HCT116 (cell line): ENCODE measurements around the gene PCDHA5. TPM values are rescaled to one million over a fixed set of nuclear protein-coding genes. Genes with fewer than 3 reads are reported as not detected.

ENCODE experiments used
- ATAC-seq: fragments of 200-7000 bp; cut with Tn5 transposase; 2 replicates; pipeline ENCODE4 v1.9.1; 2020; ENCODE audit warnings: mild to moderate bottlenecking, moderate library complexity
- BruUV-seq: library from RNA; stranded (reverse); fragments of 400-500 nt; replicated peaks from 2 replicates; lab custom pipeline; 2021; lab: Mats Ljungman, UMichigan
- CTCF ChIA-PET: fragments of 300-600 bp; sonication (Branson Sonifier 250); formaldehyde crosslinking; loops from one replicate; lab custom pipeline; 2021; ENCODE audit warnings: antibody characterized with exemption; lab: Charles Lee
- POLR2A ChIA-PET: fragments of 300-600, 350-600 bp; sonication (Branson Sonifier 250); formaldehyde crosslinking; loops from one replicate; lab custom pipeline; 2021; ENCODE audit warnings: antibody characterized with exemption; lab: Charles Lee
- RAD21 ChIA-PET, 2 experiments: fragments of 300-600 bp; sonication (Branson Sonifier 250); formaldehyde crosslinking; loops; one replicate each; lab custom pipeline; 2023; ENCODE audit warnings: low total read pairs in 2 of 2; ENCODE audit not compliant: uncharacterized antibody in 2 of 2, unreplicated experiment in 2 of 2, low non-redundant PET in 1 of 2; lab: Charles Lee
- DNase-seq: peaks from one replicate; pipeline ENCODE4 v3.0.0-alpha.2; 2010; ENCODE audit warnings: low read depth, low spot score
- H2AFZ ChIP-seq: fragments of 200-600 bp; shearing (Covaris generic), sonication (generic); 2 replicates; pipeline ENCODE4 v1.6.1; 2017; ENCODE audit warnings: low read depth, mixed run types, mixed read lengths, antibody characterized with exemption, low read length; ENCODE audit not compliant: poor library complexity, severe bottlenecking
- H3K27ac ChIP-seq: 2 replicates; pipeline ENCODE4 v1.5.1; 2012; ENCODE audit warnings: low read depth, low read length
- H3K27me3 ChIP-seq: fragments of 200-600 bp; sonication (generic); 2 replicates; pipeline ENCODE4 v1.6.1; 2016; ENCODE audit warnings: mixed run types, low read length, mixed read lengths; ENCODE audit not compliant: insufficient read depth
- H3K36me3 ChIP-seq, 2 experiments: fragments of 200-500 bp in 1 of 2; fragments of 200-600 bp in 1 of 2; sonication (Bioruptor generic) in 1 of 2; sonication (generic) in 1 of 2; 2 replicates each; pipeline versions ENCODE4 v1.5.1 to v1.6.1; 2014 to 2016; ENCODE audit warnings: low read length in 2 of 2, inconsistent platforms in 1 of 2, mixed read lengths in 1 of 2, mixed run types in 1 of 2; ENCODE audit not compliant: insufficient read depth in 2 of 2, control insufficient read depth in 1 of 2
- H3K4me1 ChIP-seq, 2 experiments: fragments of 200-600 bp in 1 of 2; sonication (generic) in 1 of 2; 2 replicates each; pipeline versions ENCODE4 v1.5.1 to v1.6.1; 2012 to 2017; ENCODE audit warnings: low read length in 2 of 2, inconsistent platforms in 1 of 2, mild to moderate bottlenecking in 1 of 2, mixed read lengths in 1 of 2, mixed run types in 1 of 2, moderate library complexity in 1 of 2; ENCODE audit not compliant: insufficient read depth in 2 of 2, control insufficient read depth in 1 of 2
- H3K4me2 ChIP-seq: fragments of 200-600 bp; sonication (generic); 2 replicates; pipeline ENCODE4 v1.6.1; 2017; ENCODE audit warnings: mixed run types, low read length, mixed read lengths
- H3K4me3 ChIP-seq, 2 experiments: fragments of 200-600 bp in 1 of 2; sonication (generic) in 1 of 2; replicated peaks in 1 of 2; 2 replicates each; pipeline ENCODE4 v1.5.1; 2011 to 2016; ENCODE audit warnings: low read length in 2 of 2, control low read depth in 1 of 2, low read depth in 1 of 2, mild to moderate bottlenecking in 1 of 2, mixed read lengths in 1 of 2, mixed run types in 1 of 2
- H3K79me2 ChIP-seq: fragments of 200-600 bp; sonication (generic); 2 replicates; pipeline ENCODE4 v1.6.1; 2017; ENCODE audit warnings: mild to moderate bottlenecking, mixed run types, low read length, moderate library complexity, mixed read lengths; ENCODE audit not compliant: insufficient read depth
- H3K9ac ChIP-seq: fragments of 200-600 bp; sonication (generic); 2 replicates; pipeline ENCODE4 v1.6.1; 2016; ENCODE audit warnings: low read length, mixed read lengths
- H3K9me2 ChIP-seq: fragments of 200-600 bp; sonication (generic), shearing (Covaris generic); 2 replicates; pipeline ENCODE4 v1.6.1; 2017; ENCODE audit warnings: mixed run types, mild to moderate bottlenecking, moderate library complexity; ENCODE audit not compliant: insufficient read depth
- H3K9me3 ChIP-seq, 2 experiments: fragments of 200-500 bp in 1 of 2; fragments of 200-600 bp in 1 of 2; sonication (Bioruptor generic) in 1 of 2; sonication (generic) in 1 of 2; 2 replicates each; pipeline ENCODE4 v1.6.1; 2014 to 2017; ENCODE audit warnings: low read length in 2 of 2, mixed read lengths in 2 of 2, inconsistent platforms in 1 of 2, low read depth in 1 of 2, mild to moderate bottlenecking in 1 of 2, mixed run types in 1 of 2, moderate library complexity in 1 of 2; ENCODE audit not compliant: control insufficient read depth in 1 of 2, insufficient read depth in 1 of 2
- H4K20me1 ChIP-seq: fragments of 200-600 bp; sonication (generic), shearing (Covaris generic); 2 replicates; pipeline ENCODE4 v1.6.1; 2017; ENCODE audit warnings: mixed run types, mild to moderate bottlenecking, moderate library complexity; ENCODE audit not compliant: insufficient read depth
- ATF3 ChIP-seq: IDR thresholded peaks from 2 replicates; pipeline ENCODE4 v1.6.1; 2012
- CBX3 ChIP-seq: IDR thresholded peaks from 2 replicates; pipeline ENCODE4 v1.6.1; 2012; ENCODE audit warnings: low read depth
- CEBPB ChIP-seq: IDR thresholded peaks from 2 replicates; pipeline ENCODE4 v1.6.1; 2012; ENCODE audit warnings: low read depth
- EGR1 ChIP-seq: IDR thresholded peaks from 2 replicates; pipeline ENCODE4 v1.6.1; 2012; ENCODE audit warnings: low read depth
- ELF1 ChIP-seq: IDR thresholded peaks from 2 replicates; pipeline ENCODE4 v1.6.1; 2012; ENCODE audit warnings: low read depth, borderline replicate concordance
- EZH2 ChIP-seq: fragments of 200-600 bp; sonication (generic); IDR thresholded peaks from 2 replicates; pipeline ENCODE4 v1.6.1; 2017; ENCODE audit warnings: antibody characterized with exemption, mixed run types
- FOSL1 ChIP-seq: IDR thresholded peaks from 2 replicates; pipeline ENCODE4 v1.6.1; 2012; ENCODE audit warnings: low read depth
- JUND ChIP-seq: IDR thresholded peaks from 2 replicates; pipeline ENCODE4 v1.6.1; 2012
- MAX ChIP-seq: IDR thresholded peaks from 2 replicates; pipeline ENCODE4 v1.6.1; 2012
- POLR2A ChIP-seq: IDR thresholded peaks from 2 replicates; pipeline ENCODE4 v1.7.0; 2011; ENCODE audit warnings: borderline replicate concordance; ENCODE audit not compliant: insufficient read depth, insufficient read length; ENCODE audit errors: extremely low read depth
- POLR2AphosphoS5 ChIP-seq: IDR thresholded peaks from 2 replicates; pipeline ENCODE4 v1.6.1; 2011; ENCODE audit warnings: mild to moderate bottlenecking, low read depth, low read length, moderate library complexity
- RAD21 ChIP-seq: IDR thresholded peaks from 2 replicates; pipeline ENCODE4 v1.6.1; 2012; ENCODE audit warnings: low read depth, mild to moderate bottlenecking
- REST ChIP-seq: IDR thresholded peaks from 2 replicates; pipeline ENCODE4 v1.6.1; 2012; ENCODE audit warnings: low read depth
- SP1 ChIP-seq: IDR thresholded peaks from 2 replicates; pipeline ENCODE4 v1.6.1; 2012; ENCODE audit warnings: low read depth
- SRF ChIP-seq: IDR thresholded peaks from 2 replicates; pipeline ENCODE4 v1.6.1; 2012; ENCODE audit warnings: low read depth
- TCF7L2 ChIP-seq: IDR thresholded peaks from 2 replicates; pipeline ENCODE4 v1.7.0; 2011; ENCODE audit warnings: borderline replicate concordance, inconsistent platforms; ENCODE audit not compliant: insufficient read depth, insufficient read length; ENCODE audit errors: extremely low read depth
- YY1 ChIP-seq: IDR thresholded peaks from 2 replicates; pipeline ENCODE4 v1.6.1; 2011; ENCODE audit warnings: low read length, low read depth, moderate library complexity, mild to moderate bottlenecking; ENCODE audit not compliant: insufficient replicate concordance; ENCODE audit errors: extremely low read depth
- ZBTB33 ChIP-seq: IDR thresholded peaks from 2 replicates; pipeline ENCODE4 v1.6.1; 2011; ENCODE audit warnings: mild to moderate bottlenecking, low read length, moderate library complexity; ENCODE audit not compliant: insufficient replicate concordance; ENCODE audit errors: extremely low read depth
- ZFX ChIP-seq: fragments of 450-650 bp; IDR thresholded peaks from 2 replicates; pipeline ENCODE4 v1.6.1; 2017
- ZNF274 ChIP-seq: fragments of 200-500 bp; sonication (Bioruptor generic); IDR thresholded peaks from 2 replicates; pipeline ENCODE4 v1.6.1; 2014; ENCODE audit warnings: mild to moderate bottlenecking, low read depth, low read length, inconsistent platforms
- intact Hi-C: fragments of 100-400 bp; cut with micrococcal nuclease; formaldehyde crosslinking; loops from 2 replicates; pipeline ENCODE4 v1.10.0; 2022
- total RNA-seq: library from RNA; stranded (reverse); gene quantifications from one replicate; pipeline ENCODE4 v1.2.1, GENCODE V29; 2021; ENCODE audit not compliant: unreplicated experiment

Gene PCDHA5
- total RNA-seq, 1 experiment from 2014 or later, result not detected

GRCh38 chr5:140808889-140809291 is 12.5 kb upstream of the PCDHA5 start:
- TF ChIP-seq JUND (no peak), RAD21 (no peak), CBX3 (no peak), YY1 (no peak), EGR1 (no peak), MAX (no peak), CEBPB (no peak), ZBTB33 (no peak), ZNF274 (no peak), SP1 (no peak), ELF1 (no peak), ZFX (no peak), REST (no peak), EZH2 (no peak), SRF (no peak), POLR2A (no peak), TCF7L2 (no peak), FOSL1 (no peak), POLR2AphosphoS5 (no peak), ATF3 (no peak)
- DNase-seq (no peak), ATAC-seq (no peak)
- BruUV-seq, result no TSS peak
- H3K9ac ChIP-seq, result no peak overlapping the region
- no peaks in the 10 kb centered on the region for H3K9me2 ChIP-seq
- no peak overlapping the region for H3K27ac ChIP-seq
- H3K4me1 ChIP-seq, result no peaks in the 10 kb centered on the region
- no peak overlapping the region for H2AFZ ChIP-seq
- POLR2A ChIA-PET, result no interaction called here
- RAD21 ChIA-PET, result no interaction called here
- CTCF ChIA-PET, result no interaction called here
- intact Hi-C loops, result no loop called here
- no peaks in the 10 kb centered on the region for H3K36me3 ChIP-seq
- H3K4me2 ChIP-seq, result no peak overlapping the region
- no peaks in the 10 kb centered on the region for H3K9me3 ChIP-seq
- no peaks in the 10 kb centered on the region for H3K79me2 ChIP-seq
- H3K4me3 ChIP-seq, result no peak overlapping the region
- no peaks in the 10 kb centered on the region for H4K20me1 ChIP-seq
- H3K27me3 ChIP-seq, result no peaks in the 10 kb centered on the region
